Fibroblast of the aortic adventitia (primary cell): ENCODE results near the gene TEDC2. TPM values are rescaled to one million over a fixed set of nuclear protein-coding genes. Genes with fewer than 3 reads are reported as not detected.

ENCODE experiments used
- DNase-seq: peaks from one replicate; pipeline ENCODE4 v3.0.0-alpha.2; 2010; ENCODE audit warnings: low read depth
- H3K4me3 ChIP-seq: 2 replicates; pipeline ENCODE4 v1.5.1; 2011; ENCODE audit warnings: low read depth, mild to moderate bottlenecking, control low read depth, low read length, moderate library complexity
- CTCF ChIP-seq: IDR thresholded peaks from 2 replicates; pipeline ENCODE4 v1.5.1; 2011; ENCODE audit warnings: mild to moderate bottlenecking, low read length, control low read depth, inconsistent platforms; ENCODE audit not compliant: insufficient read depth
- total RNA-seq: library from RNA; depleted of rRNA; stranded (reverse); fragments of >200 nt; gene quantifications from 2 replicates; pipeline ENCODE4 v1.2.3, GENCODE V29; 2012; ENCODE audit warnings: low replicate concordance

Gene TEDC2
- total RNA-seq, 1 donor: 11.7 TPM

GRCh38 chr16:2425825-2426430 lies 34.0 kb upstream of the TEDC2 start:
- no peak overlapping the region for H3K4me3 ChIP-seq
- no peak for TF ChIP-seq CTCF
- DNase-seq: no peak

- no peak for TF ChIP-seq CTCF
- H3K4me3 ChIP-seq: no peak overlapping the region
- no peak for DNase-seq
These were observed 33.0 kb upstream of the TEDC2 start for GRCh38 chr16:2426941-2427361.

- H3K4me3 ChIP-seq: no peak overlapping the region
- no peak for DNase-seq
- TF ChIP-seq CTCF: no peak
These were observed 32.4 kb upstream of the TEDC2 start for GRCh38 chr16:2427526-2427925.

- peak; percentile 41 for TF ChIP-seq CTCF
- H3K4me3 ChIP-seq: peak overlapping the region; percentile 85
- DNase-seq: peak; percentile 7
These were observed 31.7 kb upstream of the TEDC2 start for GRCh38 chr16:2428051-2428783.

GRCh38 chr16:2428784-2429033 lies 31.2 kb upstream of the TEDC2 start:
- no peak for DNase-seq
- peak overlapping the region; percentile 85 for H3K4me3 ChIP-seq
- no peak for TF ChIP-seq CTCF

- peak; percentile 91 for DNase-seq
- peak within 1 kb of the TSS; percentile 85 for H3K4me3 ChIP-seq
- TF ChIP-seq CTCF: no peak
These were observed 30.7 kb upstream of the TEDC2 start, which contains the start of gene CCNF for GRCh38 chr16:2429034-2429770. TSS of gene CCNF (plus strand) at chr16:2429447. CDS start at chr16:2429482, 35 bp downstream.
